Adipocyte (in vitro differentiated cells): ENCODE measurements around the gene PELI3.

Source experiments
- DNase-seq: peaks from one replicate; pipeline ENCODE4 v3.0.0-alpha.2; 2015; ENCODE audit warnings: low read depth
- H3K27me3 ChIP-seq: replicated peaks from 2 replicates; pipeline ENCODE4 v1.7.0; 2013; ENCODE audit warnings: mild to moderate bottlenecking, low read length, moderate library complexity; ENCODE audit not compliant: control insufficient read depth, insufficient read depth
- H3K36me3 ChIP-seq: 2 replicates; pipeline ENCODE4 v1.7.0; 2013; ENCODE audit warnings: low read length, mild to moderate bottlenecking, moderate library complexity; ENCODE audit not compliant: control insufficient read depth, insufficient read depth, severe bottlenecking
- H3K4me1 ChIP-seq: 2 replicates; pipeline ENCODE4 v1.7.0; 2013; ENCODE audit warnings: mild to moderate bottlenecking, low read length, moderate library complexity; ENCODE audit not compliant: control insufficient read depth, insufficient read depth
- H3K4me3 ChIP-seq: 2 replicates; pipeline ENCODE4 v1.7.0; 2013; ENCODE audit warnings: mild to moderate bottlenecking, low read length, moderate library complexity
- H3K9ac ChIP-seq: 2 replicates; pipeline ENCODE4 v1.7.0; 2013; ENCODE audit warnings: mild to moderate bottlenecking, low read length, moderate library complexity
- H3K9me3 ChIP-seq: 2 replicates; pipeline ENCODE4 v1.7.0; 2013; ENCODE audit warnings: mild to moderate bottlenecking, low read length, moderate library complexity; ENCODE audit not compliant: control insufficient read depth

PELI3 gene

GRCh38 chr11:66524304-66525040 is 57.8 kb downstream of the PELI3 start:
- no peaks in the 10 kb centered on the region for H3K9me3 ChIP-seq
- no peaks in the 10 kb centered on the region for H3K27me3 ChIP-seq
- DNase-seq = no peak
- H3K4me1 ChIP-seq = no peaks in the 10 kb centered on the region
- H3K9ac ChIP-seq = no peak overlapping the region
- H3K4me3 ChIP-seq = no peak overlapping the region
- peaks cover 33% of the 10 kb centered on the region for H3K36me3 ChIP-seq
